Measurements from ENCODE around the gene GATAD2A.

DNA sequence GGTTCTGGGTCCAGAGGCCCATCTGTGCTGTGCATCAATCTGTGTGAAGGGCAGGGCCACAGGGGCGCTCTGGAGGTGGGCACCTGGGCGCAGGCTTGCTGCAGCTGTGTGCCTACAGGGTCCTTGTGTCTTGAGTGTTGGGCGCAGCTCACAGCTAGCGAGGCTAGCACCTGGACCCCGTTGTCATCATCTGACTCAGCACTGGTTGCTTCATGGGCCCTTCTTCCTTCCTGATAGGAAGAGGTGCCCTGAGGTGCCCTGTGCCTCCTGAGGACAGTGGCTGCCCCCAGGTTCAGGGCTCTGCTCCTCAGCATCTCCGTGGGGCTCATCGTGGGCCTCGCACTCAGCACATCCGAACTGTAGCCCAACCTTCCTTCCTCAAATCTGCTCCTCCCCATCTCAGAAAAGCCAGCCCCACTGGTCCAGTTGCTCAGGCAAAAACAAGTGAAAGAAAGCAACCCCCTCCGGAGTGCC, 54.8 kb downstream of the GATAD2A start:
- no peak for TF ChIP-seq POLR2A (IDR thresholded peaks at IDR 0.05)
- TF ChIP-seq, protein P1, sequence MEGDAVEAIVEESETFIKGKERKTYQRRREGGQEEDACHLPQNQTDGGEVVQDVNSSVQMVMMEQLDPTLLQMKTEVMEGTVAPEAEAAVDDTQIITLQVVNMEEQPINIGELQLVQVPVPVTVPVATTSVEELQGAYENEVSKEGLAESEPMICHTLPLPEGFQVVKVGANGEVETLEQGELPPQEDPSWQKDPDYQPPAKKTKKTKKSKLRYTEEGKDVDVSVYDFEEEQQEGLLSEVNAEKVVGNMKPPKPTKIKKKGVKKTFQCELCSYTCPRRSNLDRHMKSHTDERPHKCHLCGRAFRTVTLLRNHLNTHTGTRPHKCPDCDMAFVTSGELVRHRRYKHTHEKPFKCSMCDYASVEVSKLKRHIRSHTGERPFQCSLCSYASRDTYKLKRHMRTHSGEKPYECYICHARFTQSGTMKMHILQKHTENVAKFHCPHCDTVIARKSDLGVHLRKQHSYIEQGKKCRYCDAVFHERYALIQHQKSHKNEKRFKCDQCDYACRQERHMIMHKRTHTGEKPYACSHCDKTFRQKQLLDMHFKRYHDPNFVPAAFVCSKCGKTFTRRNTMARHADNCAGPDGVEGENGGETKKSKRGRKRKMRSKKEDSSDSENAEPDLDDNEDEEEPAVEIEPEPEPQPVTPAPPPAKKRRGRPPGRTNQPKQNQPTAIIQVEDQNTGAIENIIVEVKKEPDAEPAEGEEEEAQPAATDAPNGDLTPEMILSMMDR (IDR thresholded peaks at IDR 0.05): no peak
